Mammary epithelial cell (primary cell): ENCODE results near the gene CDRT15.

Experiments used
- CTCF ChIP-seq, 2 donors: IDR thresholded peaks in 1 of 2; conservative IDR thresholded peaks in 1 of 2; 2 replicates each; pipeline ENCODE4 v1.5.1; 2011 to 2012; ENCODE audit warnings: inconsistent platforms in 2 of 2, low read length in 2 of 2, mild to moderate bottlenecking in 2 of 2, control low read depth in 1 of 2, low read depth in 1 of 2; ENCODE audit not compliant: insufficient read depth in 1 of 2; ENCODE audit errors: extremely low read depth in 1 of 2
- EZH2 ChIP-seq: IDR thresholded peaks from 2 replicates; pipeline ENCODE4 v1.6.1; 2012; ENCODE audit warnings: low read length, inconsistent platforms, borderline replicate concordance

GRCh38 chr17:14245002-14245401 lies 8.3 kb upstream of the CDRT15 start:
- TF ChIP-seq EZH2 (no peak), CTCF (conservative IDR thresholded peaks at IDR 0.05 in 1 of 2, IDR thresholded peaks at IDR 0.05 in 1 of 2; ENCODE audit: extremely low read depth in 1 of 2, insufficient read depth in 1 of 2, low read depth in 1 of 2, low read length in 2 of 2) (no peak)
